Epithelial cell of proximal tubule (primary cell): ENCODE results near the gene ZDHHC18. TPM values are rescaled to one million over a fixed set of nuclear protein-coding genes. Genes with fewer than 3 reads are reported as not detected.
"Not testable (repeated sequence)": the region's sequence is repeated elsewhere in the genome, so short reads cannot be mapped to it uniquely, and the experiment has no call there.

Experiments
- DNase-seq: peaks from one replicate; pipeline ENCODE4 v3.0.0-alpha.2; 2011; ENCODE audit warnings: low read depth
- H3K4me3 ChIP-seq: 2 replicates; pipeline ENCODE4 v1.5.1; 2011; ENCODE audit warnings: low read depth, mild to moderate bottlenecking, low read length
- CTCF ChIP-seq: conservative IDR thresholded peaks from 2 replicates; pipeline ENCODE4 v1.5.1; 2012; ENCODE audit warnings: low read depth, mild to moderate bottlenecking, low read length
- total RNA-seq: library from RNA; depleted of rRNA; stranded (reverse); fragments of >200 nt; gene quantifications from 2 replicates; pipeline ENCODE4 v1.2.3, GENCODE V29; 2015

The ZDHHC18 gene
- total RNA-seq, 1 donor from 2014 or later, result 53.3 TPM

- DNase-seq, result no peak
- no peak overlapping the region for H3K4me3 ChIP-seq
- no peak for TF ChIP-seq CTCF
Observed at GRCh38 chr1:26792924-26793323, 33.6 kb upstream of the ZDHHC18 start.

GRCh38 chr1:26794391-26794790 is 32.1 kb upstream of the ZDHHC18 start:
- H3K4me3 ChIP-seq, result no peak overlapping the region
- no peak for DNase-seq
- TF ChIP-seq CTCF, result no peak

GRCh38 chr1:26797627-26798026 is 28.9 kb upstream of the ZDHHC18 start:
- no peak for TF ChIP-seq CTCF
- DNase-seq, result no peak
- H3K4me3 ChIP-seq, result no peak overlapping the region

GRCh38 chr1:26799479-26800142 is 26.9 kb upstream of the ZDHHC18 start:
- no peak for TF ChIP-seq CTCF
- DNase-seq, result no peak
- peak overlapping the region; percentile 19 for H3K4me3 ChIP-seq

- not testable (repeated sequence) for H3K4me3 ChIP-seq, DNase-seq
Observed at GRCh38 chr1:26803932-26804331, 22.6 kb upstream of the ZDHHC18 start.

GRCh38 chr1:26810105-26810504 is 16.4 kb upstream of the ZDHHC18 start:
- not testable (repeated sequence) for H3K4me3 ChIP-seq, DNase-seq
- TF ChIP-seq CTCF, result peak; percentile 83

- DNase-seq, result no peak
- no peak overlapping the region for H3K4me3 ChIP-seq
- no peak for TF ChIP-seq CTCF
Observed at GRCh38 chr1:26811057-26811456, 15.4 kb upstream of the ZDHHC18 start.
